Prostate gland (tissue), 2 donors: Measurements from ENCODE around the gene SIRT3.
"Not testable (repeated sequence)": the region's sequence is repeated elsewhere in the genome, so short reads cannot be mapped to it uniquely, and the experiment has no call there.

Source experiments
- POLR2A ChIP-seq: fragments of 450-650 bp; IDR thresholded peaks from one replicate; pipeline ENCODE4 v1.6.1; 2016; ENCODE audit warnings: antibody characterized with exemption, mild to moderate bottlenecking
- TF ChIP-seq, protein P1 (sequence below), 4 experiments: fragments of 200-600 bp in 2 of 4; fragments of 450-650 bp in 2 of 4; sonication (generic) in 2 of 4; IDR thresholded peaks; 1 replicate in 3 of 4; 2 replicates in 1 of 4; pipeline ENCODE4 v1.5.1; 2016 to 2019; ENCODE audit warnings: antibody characterized with exemption in 4 of 4, mild to moderate bottlenecking in 2 of 4, moderate library complexity in 2 of 4

DNA sequence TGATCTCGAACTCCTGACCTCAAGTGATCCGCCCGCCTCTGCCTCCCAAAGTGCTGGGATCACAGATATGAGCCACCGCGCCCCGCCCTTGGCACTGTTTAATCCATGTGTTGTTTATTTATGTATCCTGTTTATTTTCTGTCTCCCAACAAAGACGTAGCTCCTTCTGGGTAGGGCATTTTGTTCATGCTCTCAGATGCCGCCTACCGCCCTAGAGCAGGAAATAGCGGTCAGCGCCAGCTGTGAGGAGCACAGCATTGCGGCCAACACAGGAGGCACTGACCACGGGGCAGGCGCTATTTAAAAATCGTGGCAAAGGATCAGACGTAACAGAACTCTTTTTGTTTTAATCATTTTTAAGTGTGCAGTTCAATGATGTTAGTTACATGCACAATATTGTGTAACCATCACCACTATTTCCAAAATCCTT, 32.6 kb upstream of the SIRT3 start:
- TF ChIP-seq POLR2A = not testable (repeated sequence)
- TF ChIP-seq, protein P1, sequence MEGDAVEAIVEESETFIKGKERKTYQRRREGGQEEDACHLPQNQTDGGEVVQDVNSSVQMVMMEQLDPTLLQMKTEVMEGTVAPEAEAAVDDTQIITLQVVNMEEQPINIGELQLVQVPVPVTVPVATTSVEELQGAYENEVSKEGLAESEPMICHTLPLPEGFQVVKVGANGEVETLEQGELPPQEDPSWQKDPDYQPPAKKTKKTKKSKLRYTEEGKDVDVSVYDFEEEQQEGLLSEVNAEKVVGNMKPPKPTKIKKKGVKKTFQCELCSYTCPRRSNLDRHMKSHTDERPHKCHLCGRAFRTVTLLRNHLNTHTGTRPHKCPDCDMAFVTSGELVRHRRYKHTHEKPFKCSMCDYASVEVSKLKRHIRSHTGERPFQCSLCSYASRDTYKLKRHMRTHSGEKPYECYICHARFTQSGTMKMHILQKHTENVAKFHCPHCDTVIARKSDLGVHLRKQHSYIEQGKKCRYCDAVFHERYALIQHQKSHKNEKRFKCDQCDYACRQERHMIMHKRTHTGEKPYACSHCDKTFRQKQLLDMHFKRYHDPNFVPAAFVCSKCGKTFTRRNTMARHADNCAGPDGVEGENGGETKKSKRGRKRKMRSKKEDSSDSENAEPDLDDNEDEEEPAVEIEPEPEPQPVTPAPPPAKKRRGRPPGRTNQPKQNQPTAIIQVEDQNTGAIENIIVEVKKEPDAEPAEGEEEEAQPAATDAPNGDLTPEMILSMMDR (IDR thresholded peaks at IDR 0.05) = not testable (repeated sequence)
